Ovary (tissue), 3 donors: ENCODE measurements around the gene STIP1.

Experiments
- POLR2A ChIP-seq: fragments of 450-650 bp; IDR thresholded peaks from one replicate; pipeline ENCODE4 v1.6.1; 2017; ENCODE audit warnings: antibody characterized with exemption, mild to moderate bottlenecking, moderate library complexity
- TF ChIP-seq, protein P1 (sequence below), 3 donors: fragments of 450-650 bp in 2 of 3; fragments of 200-600 bp in 1 of 3; IDR thresholded peaks; one replicate each; pipeline versions ENCODE4 v1.5.1 to v1.8.0; 2016 to 2022; ENCODE audit warnings: antibody characterized with exemption in 3 of 3, mild to moderate bottlenecking in 1 of 3
- donor health status: DM: no; HTN: no; CAD: no.

DNA sequence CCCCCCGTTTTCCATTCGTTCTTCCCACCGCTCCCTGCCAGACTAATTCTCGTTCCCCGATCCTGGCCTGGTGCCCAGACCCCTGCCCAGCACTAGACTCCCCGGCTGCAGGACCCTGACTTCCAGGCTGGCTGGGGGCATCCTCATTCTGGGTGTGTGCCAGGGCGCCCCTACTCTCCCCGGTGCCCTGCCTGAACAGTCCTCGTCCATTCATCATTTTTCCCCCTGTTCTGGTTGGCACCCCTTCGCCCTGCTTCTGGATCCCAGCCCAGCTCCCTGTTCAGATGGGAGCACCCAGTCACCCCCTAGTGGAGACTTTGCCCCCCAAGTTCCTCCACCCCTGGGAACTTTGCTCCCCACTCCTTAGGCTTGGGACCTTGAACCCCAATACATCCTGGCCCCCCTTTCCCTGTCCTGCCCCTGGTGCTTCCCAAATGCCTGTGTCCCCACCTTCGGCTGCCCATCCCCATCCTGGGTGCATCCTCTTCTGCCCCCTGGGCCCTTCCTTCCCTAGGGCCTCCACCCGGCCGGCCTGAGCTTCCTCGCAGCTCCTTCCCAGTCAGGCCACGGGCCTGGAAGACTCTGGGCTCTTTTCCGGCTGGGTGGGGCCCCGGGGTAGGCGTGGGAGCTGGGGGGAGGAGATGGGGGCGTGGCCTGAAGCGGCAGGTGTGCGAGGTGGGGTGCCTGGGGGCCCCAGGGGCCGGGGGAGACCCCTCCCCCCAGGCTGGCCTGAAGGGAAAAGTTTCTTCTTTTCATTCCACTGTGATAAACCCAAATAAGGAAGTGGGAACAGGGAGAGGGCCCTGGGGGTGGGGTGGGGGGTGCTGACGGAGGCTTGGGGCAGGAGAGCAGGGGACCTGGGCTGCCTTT is 66.3 kb downstream of the STIP1 start:
- no peak for TF ChIP-seq POLR2A
- TF ChIP-seq, protein P1, sequence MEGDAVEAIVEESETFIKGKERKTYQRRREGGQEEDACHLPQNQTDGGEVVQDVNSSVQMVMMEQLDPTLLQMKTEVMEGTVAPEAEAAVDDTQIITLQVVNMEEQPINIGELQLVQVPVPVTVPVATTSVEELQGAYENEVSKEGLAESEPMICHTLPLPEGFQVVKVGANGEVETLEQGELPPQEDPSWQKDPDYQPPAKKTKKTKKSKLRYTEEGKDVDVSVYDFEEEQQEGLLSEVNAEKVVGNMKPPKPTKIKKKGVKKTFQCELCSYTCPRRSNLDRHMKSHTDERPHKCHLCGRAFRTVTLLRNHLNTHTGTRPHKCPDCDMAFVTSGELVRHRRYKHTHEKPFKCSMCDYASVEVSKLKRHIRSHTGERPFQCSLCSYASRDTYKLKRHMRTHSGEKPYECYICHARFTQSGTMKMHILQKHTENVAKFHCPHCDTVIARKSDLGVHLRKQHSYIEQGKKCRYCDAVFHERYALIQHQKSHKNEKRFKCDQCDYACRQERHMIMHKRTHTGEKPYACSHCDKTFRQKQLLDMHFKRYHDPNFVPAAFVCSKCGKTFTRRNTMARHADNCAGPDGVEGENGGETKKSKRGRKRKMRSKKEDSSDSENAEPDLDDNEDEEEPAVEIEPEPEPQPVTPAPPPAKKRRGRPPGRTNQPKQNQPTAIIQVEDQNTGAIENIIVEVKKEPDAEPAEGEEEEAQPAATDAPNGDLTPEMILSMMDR (IDR thresholded peaks at IDR 0.05), result peak in 1 of 3 donors; percentile 20
